GM21515 (cell line): ENCODE measurements around the gene VAMP3.

Experiments used
- ATAC-seq: cut with Tn5 transposase; IDR thresholded peaks from one replicate; pipeline ENCODE4 v1.9.1; 2021; ENCODE audit not compliant: unreplicated experiment

Gene VAMP3

GRCh38 chr1:7770997-7771822 is at the start of gene VAMP3:
Gene VAMP3, plus strand, starts transcription at chr1:7771296. Its CDS starts 88 bp downstream, at chr1:7771384.
- ATAC-seq, result peak; percentile 71

- no peak for ATAC-seq
Observed at GRCh38 chr1:7721940-7722669, 49.0 kb upstream of the VAMP3 start.

GRCh38 chr1:7722670-7723012 is 48.5 kb upstream of the VAMP3 start:
- ATAC-seq, result no peak

- no peak for ATAC-seq
Observed at GRCh38 chr1:7726623-7727022, 44.5 kb upstream of the VAMP3 start.

GRCh38 chr1:7727809-7728471 is 43.2 kb upstream of the VAMP3 start:
- ATAC-seq, result no peak

- ATAC-seq, result no peak
Observed at GRCh38 chr1:7729761-7730160, 41.3 kb upstream of the VAMP3 start.

GRCh38 chr1:7732331-7732730 is 38.8 kb upstream of the VAMP3 start:
- no peak for ATAC-seq

- no peak for ATAC-seq
Observed at GRCh38 chr1:7733276-7733675, 37.8 kb upstream of the VAMP3 start.

- ATAC-seq, result no peak
Observed at GRCh38 chr1:7738044-7738443, 33.1 kb upstream of the VAMP3 start.

- no peak for ATAC-seq
Observed at GRCh38 chr1:7743346-7743745, 27.8 kb upstream of the VAMP3 start.

- no peak for ATAC-seq
Observed at GRCh38 chr1:7744882-7745281, 26.2 kb upstream of the VAMP3 start.

- no peak for ATAC-seq
Observed at GRCh38 chr1:7745783-7746182, 25.3 kb upstream of the VAMP3 start.

- ATAC-seq, result no peak
Observed at GRCh38 chr1:7747605-7748004, 23.5 kb upstream of the VAMP3 start.

- ATAC-seq, result no peak
Observed at GRCh38 chr1:7749126-7749525, 22.0 kb upstream of the VAMP3 start.

- no peak for ATAC-seq
Observed at GRCh38 chr1:7751174-7751573, 19.9 kb upstream of the VAMP3 start.

GRCh38 chr1:7752512-7753417 is 18.3 kb upstream of the VAMP3 start:
- ATAC-seq, result no peak

GRCh38 chr1:7753641-7754040 is 17.5 kb upstream of the VAMP3 start:
- ATAC-seq, result no peak

GRCh38 chr1:7754234-7754633 is 16.9 kb upstream of the VAMP3 start:
- ATAC-seq, result no peak

- ATAC-seq, result no peak
Observed at GRCh38 chr1:7755448-7755847, 15.6 kb upstream of the VAMP3 start.

- no peak for ATAC-seq
Observed at GRCh38 chr1:7760245-7760644, 10.9 kb upstream of the VAMP3 start.

- no peak for ATAC-seq
Observed at GRCh38 chr1:7761103-7761502, 10.0 kb upstream of the VAMP3 start.
